GM23248 (cell line): ENCODE measurements around the gene GNB1.

Source experiments
- EZH2 ChIP-seq: fragments of 200-600 bp; sonication (generic); IDR thresholded peaks from 2 replicates; pipeline ENCODE4 v1.6.1; 2018; ENCODE audit warnings: antibody characterized with exemption, mild to moderate bottlenecking; ENCODE audit not compliant: insufficient read depth, poor library complexity, severe bottlenecking
- EZH2phosphoT487 ChIP-seq: fragments of 200-600 bp; sonication (generic); IDR thresholded peaks from 2 replicates; pipeline ENCODE4 v1.6.1; 2018; ENCODE audit warnings: antibody characterized with exemption, moderate library complexity, mild to moderate bottlenecking, low read depth; ENCODE audit not compliant: insufficient read depth

DNA sequence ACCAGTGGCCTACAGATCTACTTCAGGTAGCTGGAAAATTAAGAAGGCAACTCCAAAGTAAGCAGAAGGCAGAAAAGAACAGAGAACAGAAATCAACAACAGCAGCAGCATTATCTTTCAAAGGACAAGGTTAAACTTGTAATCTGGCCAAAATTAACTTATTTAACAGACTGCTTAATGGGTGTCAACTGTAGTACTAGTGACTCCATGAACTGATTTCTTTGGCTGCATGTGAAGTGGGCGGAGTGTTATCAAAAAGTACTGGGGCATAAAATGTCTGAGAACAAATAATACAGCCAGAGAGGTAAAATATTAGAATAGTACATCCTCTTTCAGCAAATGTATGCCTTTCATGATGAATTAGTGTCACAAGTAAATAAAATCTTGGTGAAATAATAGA is 88.0 kb downstream of the GNB1 start:
- no peak for TF ChIP-seq EZH2phosphoT487
- no peak for TF ChIP-seq EZH2
